PC-9 (cell line): Measurements from ENCODE around the gene NLK. TPM values are rescaled to one million over a fixed set of nuclear protein-coding genes. Genes with fewer than 3 reads are reported as not detected.

Experiments used
- BruUV-seq: library from RNA; stranded (reverse); fragments of 400-500 nt; replicated peaks from 2 replicates; lab custom pipeline; 2021; lab: Mats Ljungman, UMichigan
- CTCF ChIA-PET: fragments of 300-600 bp; sonication (Branson Sonifier 250); formaldehyde crosslinking; loops from one replicate; lab custom pipeline; 2022; ENCODE audit warnings: antibody characterized with exemption; lab: Charles Lee
- POLR2A ChIA-PET: fragments of 300-600 bp; sonication (Branson Sonifier 250); formaldehyde crosslinking; loops from one replicate; lab custom pipeline; 2022; ENCODE audit warnings: antibody characterized with exemption; ENCODE audit not compliant: unreplicated experiment; lab: Charles Lee
- DNase-seq, 2 experiments: peaks; one replicate each; pipeline versions ENCODE4 v3.0.0 to v3.0.0-alpha.2; 2015 to 2022; ENCODE audit warnings: mixed read lengths in 1 of 2
- H2AFZ ChIP-seq: fragments of 200-600 bp; sonication (generic); 2 replicates; pipeline ENCODE4 v1.8.1; 2017; ENCODE audit warnings: antibody characterized with exemption
- H3F3A ChIP-seq: fragments of 200-600 bp; sonication (generic); 2 replicates; pipeline ENCODE4 v1.8.1; 2017; ENCODE audit warnings: antibody characterized with exemption, mild to moderate bottlenecking, low read depth; ENCODE audit not compliant: insufficient read depth
- H3K27ac ChIP-seq: fragments of 200-600 bp; sonication (generic); 2 replicates; pipeline ENCODE4 v1.6.1; 2016; ENCODE audit warnings: mixed run types
- H3K27me3 ChIP-seq: fragments of 200-600 bp; sonication (generic); 2 replicates; pipeline ENCODE4 v1.6.1; 2016; ENCODE audit warnings: low read depth, mixed run types; ENCODE audit not compliant: insufficient read depth
- H3K36me3 ChIP-seq: fragments of 200-600 bp; sonication (generic); 2 replicates; pipeline ENCODE4 v1.6.1; 2016; ENCODE audit warnings: low read depth, mixed run types
- H3K4me1 ChIP-seq: fragments of 200-600 bp; sonication (generic); replicated peaks from 2 replicates; pipeline ENCODE4 v1.6.1; 2016; ENCODE audit warnings: mixed run types; ENCODE audit not compliant: insufficient read depth
- H3K4me2 ChIP-seq: fragments of 200-600 bp; sonication (generic); 2 replicates; pipeline ENCODE4 v1.6.1; 2017; ENCODE audit warnings: mixed run types
- H3K4me3 ChIP-seq: fragments of 200-600 bp; sonication (generic); 2 replicates; pipeline ENCODE4 v1.6.1; 2016; ENCODE audit warnings: mixed run types
- H3K79me2 ChIP-seq: fragments of 200-600 bp; sonication (generic); 2 replicates; pipeline ENCODE4 v1.6.1; 2017; ENCODE audit warnings: low read depth, mixed run types
- H3K9me2 ChIP-seq: fragments of 200-600 bp; sonication (generic); 2 replicates; pipeline ENCODE4 v1.8.1; 2017; ENCODE audit warnings: mild to moderate bottlenecking; ENCODE audit not compliant: insufficient read depth
- H3K9me3 ChIP-seq: fragments of 200-600 bp; sonication (generic); 2 replicates; pipeline ENCODE4 v1.8.1; 2016; ENCODE audit warnings: low read depth; ENCODE audit not compliant: insufficient read depth
- H4K20me1 ChIP-seq: fragments of 200-600 bp; sonication (generic); 2 replicates; pipeline ENCODE4 v1.8.1; 2017; ENCODE audit not compliant: insufficient read depth
- EZH2 ChIP-seq: fragments of 200-600 bp; sonication (generic); IDR thresholded peaks from 2 replicates; pipeline ENCODE4 v1.8.0; 2017; ENCODE audit warnings: antibody characterized with exemption, low read depth
- intact Hi-C: fragments of 100-400 bp; cut with micrococcal nuclease; formaldehyde crosslinking; loops from one replicate; pipeline ENCODE4 v1.10.0; 2022; ENCODE audit not compliant: unreplicated experiment
- total RNA-seq: library from RNA; stranded (reverse); gene quantifications from 2 replicates; pipeline ENCODE4 v1.2.3, GENCODE V29; 2021
- TF ChIP-seq, protein P1 (sequence below): fragments of 200-600 bp; sonication (generic); conservative IDR thresholded peaks from 2 replicates; pipeline ENCODE4 v1.6.1; 2017; ENCODE audit warnings: mixed run types, antibody characterized with exemption, mild to moderate bottlenecking, moderate library complexity

Gene NLK
- total RNA-seq, 1 experiment from 2014 or later, result 20.7 TPM

- Histone ChIP-seq H3K79me2 (peaks cover 15% of the 10 kb centered on the region), H3K27me3 (no peaks in the 10 kb centered on the region), H3K36me3 (no peaks in the 10 kb centered on the region), H4K20me1 (peaks cover 4% of the 10 kb centered on the region; the same call in 1 of the 2 replicates), H3K4me2 (no peak overlapping the region), H2AFZ (no peak overlapping the region), H3K9me3 (no peaks in the 10 kb centered on the region), H3K9me2 (no peaks in the 10 kb centered on the region), H3K4me1 (no peaks in the 10 kb centered on the region), H3F3A (no peaks in the 10 kb centered on the region), H3K27ac (no peak overlapping the region), H3K4me3 (no peak overlapping the region)
- DNase-seq, result no peak
- ChIA-PET POLR2A (no interaction called here), CTCF (no interaction called here)
- intact Hi-C loops, result no loop called here
- no TSS peak for BruUV-seq
- TF ChIP-seq, protein P1, sequence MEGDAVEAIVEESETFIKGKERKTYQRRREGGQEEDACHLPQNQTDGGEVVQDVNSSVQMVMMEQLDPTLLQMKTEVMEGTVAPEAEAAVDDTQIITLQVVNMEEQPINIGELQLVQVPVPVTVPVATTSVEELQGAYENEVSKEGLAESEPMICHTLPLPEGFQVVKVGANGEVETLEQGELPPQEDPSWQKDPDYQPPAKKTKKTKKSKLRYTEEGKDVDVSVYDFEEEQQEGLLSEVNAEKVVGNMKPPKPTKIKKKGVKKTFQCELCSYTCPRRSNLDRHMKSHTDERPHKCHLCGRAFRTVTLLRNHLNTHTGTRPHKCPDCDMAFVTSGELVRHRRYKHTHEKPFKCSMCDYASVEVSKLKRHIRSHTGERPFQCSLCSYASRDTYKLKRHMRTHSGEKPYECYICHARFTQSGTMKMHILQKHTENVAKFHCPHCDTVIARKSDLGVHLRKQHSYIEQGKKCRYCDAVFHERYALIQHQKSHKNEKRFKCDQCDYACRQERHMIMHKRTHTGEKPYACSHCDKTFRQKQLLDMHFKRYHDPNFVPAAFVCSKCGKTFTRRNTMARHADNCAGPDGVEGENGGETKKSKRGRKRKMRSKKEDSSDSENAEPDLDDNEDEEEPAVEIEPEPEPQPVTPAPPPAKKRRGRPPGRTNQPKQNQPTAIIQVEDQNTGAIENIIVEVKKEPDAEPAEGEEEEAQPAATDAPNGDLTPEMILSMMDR, result no peak
- no peak for TF ChIP-seq EZH2
Measured at GRCh38 chr17:28078341-28079229, 36.1 kb downstream of the NLK start.

GRCh38 chr17:28081467-28081866 is 39.0 kb downstream of the NLK start:
- H3K4me2 ChIP-seq, result no peak overlapping the region
- intact Hi-C loops, result no loop called here
- H3K4me1 ChIP-seq, result no peaks in the 10 kb centered on the region
- no peaks in the 10 kb centered on the region for H3F3A ChIP-seq
- H3K4me3 ChIP-seq, result no peak overlapping the region
- BruUV-seq, result no TSS peak
- no peaks in the 10 kb centered on the region for H3K9me3 ChIP-seq
- ChIA-PET CTCF (no interaction called here), POLR2A (no interaction called here)
- TF ChIP-seq, protein P1, result no peak
- no peak for TF ChIP-seq EZH2
- no peak for DNase-seq
- H3K27me3 ChIP-seq, result no peaks in the 10 kb centered on the region
- no peak overlapping the region for H3K27ac ChIP-seq
- H3K79me2 ChIP-seq, result peaks cover 19% of the 10 kb centered on the region
- H4K20me1 ChIP-seq, result peaks cover 4% of the 10 kb centered on the region; the same call in 1 of the 2 replicates
- H2AFZ ChIP-seq, result no peak overlapping the region
- no peaks in the 10 kb centered on the region for H3K9me2 ChIP-seq
- no peaks in the 10 kb centered on the region for H3K36me3 ChIP-seq

- intact Hi-C loops, result no loop called here
- BruUV-seq, result no TSS peak
Measured at GRCh38 chr17:28085766-28086165, 43.3 kb downstream of the NLK start.

More at GRCh38 chr17:28085766-28086165, 43.3 kb downstream of the NLK start:
- ChIA-PET POLR2A (interaction anchor here (0.6 kb wide), 1 partner anchor 271 kb away, joined by 5 read pairs; the partner anchor contains the start of gene POLDIP2), CTCF (interaction anchor here (0.6 kb wide), 1 partner anchor 34 kb away, joined by 4 read pairs; no protein-coding TSS in a partner anchor)
- Histone ChIP-seq H4K20me1 (peaks cover 5% of the 10 kb centered on the region; the same call in 1 of the 2 replicates), H2AFZ (no peak overlapping the region), H3K4me2 (no peak overlapping the region), H3K79me2 (peaks cover 37% of the 10 kb centered on the region), H3K27me3 (no peaks in the 10 kb centered on the region), H3K36me3 (no peaks in the 10 kb centered on the region), H3K4me1 (no peaks in the 10 kb centered on the region), H3K27ac (no peak overlapping the region), H3K4me3 (no peak overlapping the region), H3F3A (no peaks in the 10 kb centered on the region), H3K9me3 (no peaks in the 10 kb centered on the region), H3K9me2 (no peaks in the 10 kb centered on the region)
- no peak for DNase-seq
- no peak for TF ChIP-seq EZH2
- TF ChIP-seq, protein P1, result no peak
